WTC11 (cell line): Measurements from ENCODE around the gene DNAJB9. TPM values are rescaled to one million over a fixed set of nuclear protein-coding genes. Genes with fewer than 3 reads are reported as not detected.

Source experiments
- ATAC-seq: fragments of 200-7000 bp; cut with Tn5 transposase; 2 replicates; pipeline ENCODE4 v1.10.0; 2021; ENCODE audit warnings: mild to moderate bottlenecking, moderate library complexity
- CTCF ChIA-PET: fragments of 300-600 bp; sonication (Branson Sonifier 250); formaldehyde crosslinking; loops from one replicate; lab custom pipeline; 2021; ENCODE audit warnings: antibody characterized with exemption; lab: Charles Lee
- POLR2A ChIA-PET: fragments of 350-600 bp; sonication (Branson Sonifier 250); formaldehyde crosslinking; loops from one replicate; lab custom pipeline; 2021; ENCODE audit warnings: antibody characterized with exemption; lab: Charles Lee
- DNase-seq: peaks from one replicate; pipeline ENCODE4 v3.0.0; 2021; ENCODE audit warnings: low spot score
- H3K27ac Mint-ChIP-seq: 2 replicates; pipeline ENCODE4 v1.8.0; 2021; ENCODE audit warnings: mixed read lengths
- H3K27me3 Mint-ChIP-seq: 2 replicates; pipeline ENCODE4 v1.8.0; 2021; ENCODE audit warnings: low read depth, mild to moderate bottlenecking, moderate library complexity, mixed read lengths
- H3K36me3 Mint-ChIP-seq: 2 replicates; pipeline ENCODE4 v1.8.0; 2021; ENCODE audit warnings: mixed read lengths
- H3K4me1 Mint-ChIP-seq: 2 replicates; pipeline ENCODE4 v1.8.0; 2022; ENCODE audit warnings: mixed read lengths
- H3K4me3 Mint-ChIP-seq: 2 replicates; pipeline ENCODE4 v1.8.0; 2021; ENCODE audit warnings: mild to moderate bottlenecking, moderate library complexity, mixed read lengths
- H3K9me3 Mint-ChIP-seq: 2 replicates; pipeline ENCODE4 v1.8.0; 2021; ENCODE audit warnings: mixed read lengths
- ATF1 ChIP-seq: sonication (generic); formaldehyde crosslinking; IDR thresholded peaks from 2 replicates; pipeline ENCODE4 v1.8.1; 2023; ENCODE audit warnings: mild to moderate bottlenecking, moderate library complexity, missing genetic modification reagents
- ATF6 ChIP-seq: sonication (generic); formaldehyde crosslinking; IDR thresholded peaks from 2 replicates; pipeline ENCODE4 v1.8.1; 2023; ENCODE audit warnings: mild to moderate bottlenecking, missing genetic modification reagents
- CBFB ChIP-seq: sonication (generic); formaldehyde crosslinking; IDR thresholded peaks from 2 replicates; pipeline ENCODE4 v1.8.1; 2022; ENCODE audit warnings: mild to moderate bottlenecking, low read depth, missing genetic modification reagents
- FOXJ3 ChIP-seq: sonication (generic); formaldehyde crosslinking; IDR thresholded peaks from 2 replicates; pipeline ENCODE4 v1.9.0; 2021; ENCODE audit warnings: missing genetic modification reagents, mild to moderate bottlenecking, borderline replicate concordance
- FOXP1 ChIP-seq: sonication (generic); formaldehyde crosslinking; IDR thresholded peaks from 2 replicates; pipeline ENCODE4 v1.8.0; 2022; ENCODE audit warnings: missing genetic modification reagents, mild to moderate bottlenecking, moderate library complexity, borderline replicate concordance
- HMGA2 ChIP-seq: fragments of 250-450 bp; sonication (Bioruptor Pico); IDR thresholded peaks from 2 replicates; pipeline ENCODE4 v1.4.0; 2021; ENCODE audit warnings: mild to moderate bottlenecking, moderate library complexity
- MYBL2 ChIP-seq: sonication (generic); formaldehyde crosslinking; IDR thresholded peaks from 2 replicates; pipeline ENCODE4 v1.8.1; 2023; ENCODE audit warnings: mild to moderate bottlenecking, moderate library complexity, missing genetic modification reagents
- PRDM15 ChIP-seq: sonication (generic); formaldehyde crosslinking; IDR thresholded peaks from 2 replicates; pipeline ENCODE4 v1.8.0; 2022; ENCODE audit warnings: missing genetic modification reagents
- PRRX2 ChIP-seq: fragments of 250-450 bp; sonication (Bioruptor Pico); IDR thresholded peaks from 2 replicates; pipeline ENCODE4 v1.8.0; 2021; ENCODE audit warnings: mild to moderate bottlenecking
- SMAD3 ChIP-seq: sonication (generic); formaldehyde crosslinking; IDR thresholded peaks from 2 replicates; pipeline ENCODE4 v1.8.0; 2022; ENCODE audit warnings: missing genetic modification reagents, mild to moderate bottlenecking, borderline replicate concordance
- SMAD4 ChIP-seq: sonication (generic); formaldehyde crosslinking; IDR thresholded peaks from 2 replicates; pipeline ENCODE4 v1.8.0; 2022; ENCODE audit warnings: mild to moderate bottlenecking, missing genetic modification reagents
- USF2 ChIP-seq: sonication (generic); formaldehyde crosslinking; IDR thresholded peaks from 2 replicates; pipeline ENCODE4 v1.8.1; 2023; ENCODE audit warnings: mild to moderate bottlenecking, missing genetic modification reagents, moderate library complexity
- ZBTB21 ChIP-seq: sonication (generic); formaldehyde crosslinking; IDR thresholded peaks from 2 replicates; pipeline ENCODE4 v1.8.1; 2023; ENCODE audit warnings: mild to moderate bottlenecking, missing genetic modification reagents, borderline replicate concordance
- ZNF263 ChIP-seq: sonication (generic); formaldehyde crosslinking; IDR thresholded peaks from 2 replicates; pipeline ENCODE4 v1.8.1; 2022; ENCODE audit warnings: low read depth, mild to moderate bottlenecking, moderate library complexity, missing genetic modification reagents
- ZNF416 ChIP-seq: fragments of 250-450 bp; sonication (Bioruptor Pico); IDR thresholded peaks from 2 replicates; pipeline ENCODE4 v1.9.0; 2021; ENCODE audit warnings: mild to moderate bottlenecking, inconsistent platforms
- ZNF425 ChIP-seq: fragments of 250-450 bp; sonication (Bioruptor Pico); conservative IDR thresholded peaks from 2 replicates; pipeline ENCODE4 v1.9.0; 2021; ENCODE audit warnings: mild to moderate bottlenecking
- total RNA-seq: library from RNA; stranded (reverse); gene quantifications from 3 replicates; pipeline ENCODE4 v1.2.3, GENCODE V29; 2021
- TF ChIP-seq, protein P1 (sequence below): fragments of 250-450 bp; sonication (Bioruptor Pico); IDR thresholded peaks from 2 replicates; pipeline ENCODE4 v1.9.0; 2021; ENCODE audit warnings: moderate library complexity, mild to moderate bottlenecking, inconsistent platforms, borderline replicate concordance
- TF ChIP-seq, protein P2 (sequence below): sonication (generic); formaldehyde crosslinking; IDR thresholded peaks from 2 replicates; pipeline ENCODE4 v1.8.0; 2022; ENCODE audit warnings: mild to moderate bottlenecking, missing genetic modification reagents
- TF ChIP-seq, protein P3 (sequence below): sonication (generic); formaldehyde crosslinking; IDR thresholded peaks from 2 replicates; pipeline ENCODE4 v1.8.0; 2023; ENCODE audit warnings: missing genetic modification reagents

Gene DNAJB9
- total RNA-seq, 1 experiment from 2014 or later, result 6.6 TPM

DNA sequence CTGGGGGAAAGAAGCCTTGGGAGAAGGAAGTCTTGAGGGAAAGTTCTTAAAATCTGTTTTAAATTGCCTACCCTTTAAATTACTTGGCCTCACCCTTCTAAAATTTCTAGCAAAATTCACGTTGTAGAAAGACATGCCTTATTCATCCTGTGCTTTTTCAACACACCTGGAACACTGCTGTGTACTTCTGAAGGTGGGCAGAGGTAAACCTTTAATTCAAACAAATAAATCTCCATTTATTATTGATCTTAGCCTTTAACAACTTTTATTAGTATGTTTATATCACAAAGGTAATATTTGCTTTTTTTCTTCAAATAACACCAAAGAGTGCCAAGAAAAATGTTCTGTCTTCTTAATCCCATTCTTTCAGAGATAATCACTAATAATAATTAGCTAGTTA lies 30.7 kb downstream of the DNAJB9 start:
- Mint-ChIP-seq H3K36me3 (no peaks in the 10 kb centered on the region), H3K4me1 (peaks cover 26% of the 10 kb centered on the region), H3K27me3 (no peaks in the 10 kb centered on the region), H3K4me3 (no peak overlapping the region), H3K9me3 (peaks cover 4% of the 10 kb centered on the region; the same call in 1 of the 2 replicates), H3K27ac (no peak overlapping the region)
- no peak for DNase-seq
- CTCF ChIA-PET, result no interaction called here
- TF ChIP-seq ZNF416 (no peak), ZBTB21 (CRISPR knock-in tag) (no peak), PRRX2 (CRISPR knock-in tag) (no peak), ATF6 (CRISPR knock-in tag) (no peak), FOXP1 (CRISPR knock-in tag) (no peak), MYBL2 (no peak), SMAD4 (no peak), ATF1 (CRISPR knock-in tag) (no peak)
- TF ChIP-seq, protein P1, sequence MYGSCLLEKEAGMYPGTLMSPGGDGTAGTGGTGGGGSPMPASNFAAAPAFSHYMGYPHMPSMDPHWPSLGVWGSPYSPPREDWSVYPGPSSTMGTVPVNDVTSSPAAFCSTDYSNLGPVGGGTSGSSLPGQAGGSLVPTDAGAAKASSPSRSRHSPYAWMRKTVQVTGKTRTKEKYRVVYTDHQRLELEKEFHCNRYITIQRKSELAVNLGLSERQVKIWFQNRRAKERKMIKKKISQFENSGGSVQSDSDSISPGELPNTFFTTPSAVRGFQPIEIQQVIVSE, result no peak
- TF ChIP-seq, all 79 proteins: peak for 0
- POLR2A ChIA-PET, result no interaction called here
- ATAC-seq, result no peak

GRCh38 chr7:108603656-108604306 lies 34.1 kb downstream of the DNAJB9 start:
- ATAC-seq (peak; percentile 38), DNase-seq (no peak)
- H3K4me1 Mint-ChIP-seq, result peaks cover 17% of the 10 kb centered on the region
- CTCF ChIA-PET, result no interaction called here
- H3K4me3 Mint-ChIP-seq, result no peak overlapping the region
- POLR2A ChIA-PET, result no interaction called here
- no peak overlapping the region for H3K27ac Mint-ChIP-seq
- H3K9me3 Mint-ChIP-seq, result no peaks in the 10 kb centered on the region
- no peaks in the 10 kb centered on the region for H3K36me3 Mint-ChIP-seq
- H3K27me3 Mint-ChIP-seq, result no peaks in the 10 kb centered on the region
- TF ChIP-seq FOXJ3 (CRISPR knock-in tag), result no peak
- TF ChIP-seq PRDM15 (CRISPR knock-in tag), result no peak
- TF ChIP-seq ZNF425, result no peak
- TF ChIP-seq, protein P2, sequence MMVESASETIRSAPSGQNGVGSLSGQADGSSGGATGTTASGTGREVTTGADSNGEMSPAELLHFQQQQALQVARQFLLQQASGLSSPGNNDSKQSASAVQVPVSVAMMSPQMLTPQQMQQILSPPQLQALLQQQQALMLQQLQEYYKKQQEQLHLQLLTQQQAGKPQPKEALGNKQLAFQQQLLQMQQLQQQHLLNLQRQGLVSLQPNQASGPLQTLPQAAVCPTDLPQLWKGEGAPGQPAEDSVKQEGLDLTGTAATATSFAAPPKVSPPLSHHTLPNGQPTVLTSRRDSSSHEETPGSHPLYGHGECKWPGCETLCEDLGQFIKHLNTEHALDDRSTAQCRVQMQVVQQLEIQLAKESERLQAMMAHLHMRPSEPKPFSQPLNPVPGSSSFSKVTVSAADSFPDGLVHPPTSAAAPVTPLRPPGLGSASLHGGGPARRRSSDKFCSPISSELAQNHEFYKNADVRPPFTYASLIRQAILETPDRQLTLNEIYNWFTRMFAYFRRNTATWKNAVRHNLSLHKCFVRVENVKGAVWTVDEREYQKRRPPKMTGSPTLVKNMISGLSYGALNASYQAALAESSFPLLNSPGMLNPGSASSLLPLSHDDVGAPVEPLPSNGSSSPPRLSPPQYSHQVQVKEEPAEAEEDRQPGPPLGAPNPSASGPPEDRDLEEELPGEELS (CRISPR knock-in tag), result no peak
- no peak for TF ChIP-seq HMGA2 (CRISPR knock-in tag)
- no peak for TF ChIP-seq ZNF263 (CRISPR knock-in tag)
- no peak for TF ChIP-seq CBFB
- TF ChIP-seq, protein P3, sequence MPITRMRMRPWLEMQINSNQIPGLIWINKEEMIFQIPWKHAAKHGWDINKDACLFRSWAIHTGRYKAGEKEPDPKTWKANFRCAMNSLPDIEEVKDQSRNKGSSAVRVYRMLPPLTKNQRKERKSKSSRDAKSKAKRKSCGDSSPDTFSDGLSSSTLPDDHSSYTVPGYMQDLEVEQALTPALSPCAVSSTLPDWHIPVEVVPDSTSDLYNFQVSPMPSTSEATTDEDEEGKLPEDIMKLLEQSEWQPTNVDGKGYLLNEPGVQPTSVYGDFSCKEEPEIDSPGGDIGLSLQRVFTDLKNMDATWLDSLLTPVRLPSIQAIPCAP (CRISPR knock-in tag), result no peak
- no peak for TF ChIP-seq SMAD4
- TF ChIP-seq USF2 (CRISPR knock-in tag), result no peak
- TF ChIP-seq SMAD3 (CRISPR knock-in tag), result no peak
- no peak for TF ChIP-seq ATF6 (CRISPR knock-in tag)
